ENCODE results near the gene NF1.
A peak's percentile ranks its signal among the peaks of the same experiment; 100 is the strongest.

The NF1 gene

GRCh38 chr17:31248986-31249834, 154.4 kb downstream of the NF1 start:
- DNase-seq (ENCODE audit: low read depth): peak; percentile 29
- no peak overlapping the region for H3K4me3 ChIP-seq (ENCODE audit: low read depth, low read length)
- in situ Hi-C loops (cut with HindIII; ENCODE audit: low sequenced_read_pairs): no loop called here
- TF ChIP-seq CTCF (IDR thresholded peaks at IDR 0.05; ENCODE audit: low read depth, low read length, missing control alignments): no peak

GRCh38 chr17:31249835-31250141, 155.0 kb downstream of the NF1 start:
- H3K4me3 ChIP-seq (ENCODE audit: low read depth, low read length): no peak overlapping the region
- DNase-seq (ENCODE audit: low read depth): no peak
- no peak for TF ChIP-seq CTCF (IDR thresholded peaks at IDR 0.05; ENCODE audit: low read depth, low read length, missing control alignments)
- in situ Hi-C loops (cut with HindIII; ENCODE audit: low sequenced_read_pairs): no loop called here

GRCh38 chr17:31250229-31250628, 155.5 kb downstream of the NF1 start:
- in situ Hi-C loops (cut with HindIII; ENCODE audit: low sequenced_read_pairs): no loop called here

GRCh38 chr17:31251105-31251969, 156.6 kb downstream of the NF1 start:
- DNase-seq (ENCODE audit: low read depth): no peak
- no peak overlapping the region for H3K4me3 ChIP-seq (ENCODE audit: low read depth, low read length)
- TF ChIP-seq CTCF (IDR thresholded peaks at IDR 0.05; ENCODE audit: low read depth, low read length, missing control alignments): no peak
- in situ Hi-C loops (cut with HindIII; ENCODE audit: low sequenced_read_pairs): no loop called here

More at GRCh38 chr17:31250229-31250628, 155.5 kb downstream of the NF1 start:
- TF ChIP-seq CTCF (IDR thresholded peaks at IDR 0.05; ENCODE audit: low read depth, low read length, missing control alignments): no peak
- no peak overlapping the region for H3K4me3 ChIP-seq (ENCODE audit: low read depth, low read length)
- DNase-seq (ENCODE audit: low read depth): no peak

- in situ Hi-C loops (cut with HindIII; ENCODE audit: low sequenced_read_pairs): no loop called here
- no peak for TF ChIP-seq CTCF (IDR thresholded peaks at IDR 0.05; ENCODE audit: low read depth, low read length, missing control alignments)
- DNase-seq (ENCODE audit: low read depth): no peak
- H3K4me3 ChIP-seq (ENCODE audit: low read depth, low read length): no peak overlapping the region
These were observed 157.2 kb downstream of the NF1 start for GRCh38 chr17:31251970-31252328.

- DNase-seq (ENCODE audit: low read depth): no peak
- H3K4me3 ChIP-seq (ENCODE audit: low read depth, low read length): no peak overlapping the region
- in situ Hi-C loops (cut with HindIII; ENCODE audit: low sequenced_read_pairs): no loop called here
- TF ChIP-seq CTCF (IDR thresholded peaks at IDR 0.05; ENCODE audit: low read depth, low read length, missing control alignments): no peak
These were observed 158.0 kb downstream of the NF1 start for GRCh38 chr17:31252741-31253140.

Data from astrocyte of the cerebellum (primary cell).